Parathyroid adenoma (tissue), 2 donors: ENCODE results near the gene PNKP.

Source experiments
- H2AFZ ChIP-seq: fragments of 300-600 bp; sonication (generic); one replicate; pipeline ENCODE4 v1.7.0; 2017; ENCODE audit warnings: antibody characterized with exemption, mild to moderate bottlenecking
- H3K27ac ChIP-seq: fragments of 300-600 bp; sonication (generic); one replicate; pipeline ENCODE4 v1.7.0; 2017
- H3K27me3 ChIP-seq: fragments of 300-600 bp; sonication (generic); one replicate; pipeline ENCODE4 v1.7.0; 2017; ENCODE audit warnings: low read length; ENCODE audit not compliant: control insufficient read depth, insufficient read depth
- H3K36me3 ChIP-seq: fragments of 300-600 bp; sonication (generic); one replicate; pipeline ENCODE4 v1.7.0; 2017; ENCODE audit warnings: low read length; ENCODE audit not compliant: control insufficient read depth, insufficient read depth
- H3K4me1 ChIP-seq: fragments of 300-600 bp; sonication (generic); one replicate; pipeline ENCODE4 v1.7.0; 2017; ENCODE audit warnings: control low read depth
- H3K4me2 ChIP-seq: fragments of 300-600 bp; sonication (generic); one replicate; pipeline ENCODE4 v1.7.0; 2017; ENCODE audit warnings: low read length
- H3K4me3 ChIP-seq: fragments of 300-600 bp; sonication (generic); one replicate; pipeline ENCODE4 v1.7.0; 2017; ENCODE audit warnings: low read depth, low read length
- H3K79me2 ChIP-seq: fragments of 300-600 bp; sonication (generic); one replicate; pipeline ENCODE4 v1.7.0; 2017; ENCODE audit warnings: control low read depth
- H3K9ac ChIP-seq: fragments of 300-600 bp; sonication (generic); one replicate; pipeline ENCODE4 v1.7.0; 2017; ENCODE audit warnings: mild to moderate bottlenecking
- H3K9me3 ChIP-seq: fragments of 300-600 bp; sonication (generic); one replicate; pipeline ENCODE4 v1.7.0; 2017; ENCODE audit warnings: low read length; ENCODE audit not compliant: control insufficient read depth
- CTCF ChIP-seq: fragments of 300-600 bp; sonication (generic); IDR thresholded peaks from one replicate; pipeline ENCODE4 v1.7.0; 2017; ENCODE audit warnings: antibody characterized with exemption, mild to moderate bottlenecking
- donor health status: primary hyperparathyroidism.

PNKP gene

GRCh38 chr19:49861541-49862378, 5.6 kb downstream of the PNKP start:
- no peak overlapping the region for H3K27ac ChIP-seq
- H3K4me2 ChIP-seq = no peak overlapping the region
- H2AFZ ChIP-seq = no peak overlapping the region
- no peaks in the 10 kb centered on the region for H3K9me3 ChIP-seq
- peaks cover 10% of the 10 kb centered on the region for H3K4me1 ChIP-seq
- peaks cover 24% of the 10 kb centered on the region for H3K79me2 ChIP-seq
- H3K36me3 ChIP-seq = no peaks in the 10 kb centered on the region
- H3K27me3 ChIP-seq = no peaks in the 10 kb centered on the region
- H3K9ac ChIP-seq = no peak overlapping the region
- no peak overlapping the region for H3K4me3 ChIP-seq
- no peak for TF ChIP-seq CTCF

- Histone ChIP-seq H3K4me2 (no peak overlapping the region), H3K9me3 (no peaks in the 10 kb centered on the region), H3K36me3 (no peaks in the 10 kb centered on the region), H3K4me3 (no peak overlapping the region), H2AFZ (no peak overlapping the region), H3K27ac (no peak overlapping the region), H3K79me2 (peaks cover 19% of the 10 kb centered on the region), H3K27me3 (no peaks in the 10 kb centered on the region), H3K4me1 (peaks cover 3% of the 10 kb centered on the region), H3K9ac (no peak overlapping the region)
- TF ChIP-seq CTCF = no peak
Measured at GRCh38 chr19:49861107-49861506, 6.3 kb downstream of the PNKP start.

GRCh38 chr19:49860336-49861102, 6.9 kb downstream of the PNKP start:
- H3K4me2 ChIP-seq = no peak overlapping the region
- H3K9me3 ChIP-seq = no peaks in the 10 kb centered on the region
- H3K27ac ChIP-seq = no peak overlapping the region
- no peaks in the 10 kb centered on the region for H3K36me3 ChIP-seq
- H2AFZ ChIP-seq = no peak overlapping the region
- no peak overlapping the region for H3K9ac ChIP-seq
- no peak for TF ChIP-seq CTCF
- H3K27me3 ChIP-seq = no peaks in the 10 kb centered on the region
- no peaks in the 10 kb centered on the region for H3K4me1 ChIP-seq
- H3K79me2 ChIP-seq = peaks cover 16% of the 10 kb centered on the region
- H3K4me3 ChIP-seq = no peak overlapping the region

GRCh38 chr19:49859682-49860335, 7.6 kb downstream of the PNKP start:
- Histone ChIP-seq H3K4me1 (no peaks in the 10 kb centered on the region), H3K9me3 (no peaks in the 10 kb centered on the region), H3K27ac (no peak overlapping the region), H3K36me3 (no peaks in the 10 kb centered on the region), H3K27me3 (no peaks in the 10 kb centered on the region), H3K79me2 (peaks cover 11% of the 10 kb centered on the region), H3K4me3 (no peak overlapping the region), H2AFZ (no peak overlapping the region), H3K9ac (no peak overlapping the region), H3K4me2 (no peak overlapping the region)
- TF ChIP-seq CTCF = no peak
